ENCODE data around the gene PDZD2. TPM values are rescaled to one million over a fixed set of nuclear protein-coding genes. Genes with fewer than 3 reads are reported as not detected.
A peak's percentile ranks its signal among the peaks of the same experiment; 100 is the strongest.

PDZD2 gene
- total and polyA plus RNA-seq, 8 donors: 16.2 to 49.8 (median 20.4) TPM

DNA sequence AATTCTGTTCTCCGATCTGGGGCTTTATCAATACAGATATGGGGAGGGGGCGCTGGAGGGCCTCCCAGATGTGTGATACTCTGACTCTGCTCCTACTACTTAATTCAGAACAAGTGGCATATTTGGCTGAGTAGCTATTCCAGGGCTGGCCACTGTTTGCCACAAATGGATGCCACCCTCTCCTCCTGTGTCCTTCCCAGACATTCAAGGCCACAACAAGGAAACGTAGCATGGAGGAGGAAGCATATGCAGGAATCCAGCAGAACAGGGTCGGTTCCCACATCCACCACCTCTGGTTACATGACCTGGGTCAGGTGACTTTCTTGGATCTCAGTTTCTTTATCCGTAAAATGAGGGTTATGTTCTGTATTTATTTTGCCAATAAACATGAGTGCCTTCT lies 404.2 kb downstream of the PDZD2 start:
- DNase-seq (no peak), ATAC-seq (no peak)
- H3K27ac ChIP-seq: no peak overlapping the region
- no peaks in the 10 kb centered on the region for H3K4me1 ChIP-seq
- H3K4me3 ChIP-seq: no peak overlapping the region
- peaks cover 0 to 10% of the 10 kb centered on the region in 2 donors for H3K36me3 ChIP-seq
- intact Hi-C loops (cut with DNase I): no loop called here
- TF ChIP-seq, protein P1, sequence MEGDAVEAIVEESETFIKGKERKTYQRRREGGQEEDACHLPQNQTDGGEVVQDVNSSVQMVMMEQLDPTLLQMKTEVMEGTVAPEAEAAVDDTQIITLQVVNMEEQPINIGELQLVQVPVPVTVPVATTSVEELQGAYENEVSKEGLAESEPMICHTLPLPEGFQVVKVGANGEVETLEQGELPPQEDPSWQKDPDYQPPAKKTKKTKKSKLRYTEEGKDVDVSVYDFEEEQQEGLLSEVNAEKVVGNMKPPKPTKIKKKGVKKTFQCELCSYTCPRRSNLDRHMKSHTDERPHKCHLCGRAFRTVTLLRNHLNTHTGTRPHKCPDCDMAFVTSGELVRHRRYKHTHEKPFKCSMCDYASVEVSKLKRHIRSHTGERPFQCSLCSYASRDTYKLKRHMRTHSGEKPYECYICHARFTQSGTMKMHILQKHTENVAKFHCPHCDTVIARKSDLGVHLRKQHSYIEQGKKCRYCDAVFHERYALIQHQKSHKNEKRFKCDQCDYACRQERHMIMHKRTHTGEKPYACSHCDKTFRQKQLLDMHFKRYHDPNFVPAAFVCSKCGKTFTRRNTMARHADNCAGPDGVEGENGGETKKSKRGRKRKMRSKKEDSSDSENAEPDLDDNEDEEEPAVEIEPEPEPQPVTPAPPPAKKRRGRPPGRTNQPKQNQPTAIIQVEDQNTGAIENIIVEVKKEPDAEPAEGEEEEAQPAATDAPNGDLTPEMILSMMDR (IDR thresholded peaks at IDR 0.05): no peak
- peaks cover 0 to 3% of the 10 kb centered on the region in 2 donors for H3K9me3 ChIP-seq
- no peaks in the 10 kb centered on the region for H3K27me3 ChIP-seq

DNA sequence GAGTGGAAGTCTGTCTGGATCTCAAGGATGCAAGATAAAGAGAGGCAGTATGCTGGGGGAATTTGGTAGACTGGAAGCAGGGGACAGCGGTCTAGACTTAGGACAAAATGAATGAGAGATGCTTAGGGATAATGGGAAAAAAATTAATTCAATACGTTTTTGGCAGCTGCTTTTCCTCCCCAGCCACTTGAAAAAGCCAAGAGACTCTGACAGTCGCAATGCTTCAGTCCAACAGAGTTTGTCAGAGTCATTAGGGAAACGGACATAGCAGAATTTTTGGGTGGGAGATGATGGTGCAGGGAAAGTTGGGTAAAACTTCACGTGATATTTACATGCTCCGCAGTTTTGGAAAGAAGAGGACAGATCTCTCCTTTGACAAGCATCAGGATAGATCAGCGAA lies 405.5 kb downstream of the PDZD2 start:
- TF ChIP-seq, protein P1 (IDR thresholded peaks at IDR 0.05): no peak

DNA sequence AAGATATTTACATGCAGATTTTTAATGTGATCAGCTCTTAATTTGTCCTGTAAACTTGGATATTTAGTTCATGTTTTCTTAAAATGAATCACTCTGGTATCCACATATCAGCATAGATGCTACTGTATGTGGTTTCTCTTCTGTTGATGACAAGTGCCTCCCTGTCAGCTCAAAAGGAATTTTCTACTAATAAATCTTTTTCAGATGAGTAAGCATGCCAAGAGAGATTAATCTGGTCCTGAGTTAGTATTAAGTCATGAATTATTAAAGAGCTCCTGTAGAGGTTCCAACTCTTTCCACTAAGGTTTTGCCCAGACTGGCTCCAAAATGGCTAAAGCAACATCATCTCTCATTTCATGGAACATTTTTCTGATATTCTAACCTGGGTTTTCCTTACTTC lies 406.0 kb downstream of the PDZD2 start:
- H3K9me3 ChIP-seq: peaks cover 0 to 3% of the 10 kb centered on the region in 2 donors
- intact Hi-C loops (cut with DNase I): no loop called here
- H3K36me3 ChIP-seq: peaks cover 0 to 7% of the 10 kb centered on the region in 2 donors
- peak; percentile 41 for ATAC-seq
- H3K27me3 ChIP-seq: no peaks in the 10 kb centered on the region
- no peak overlapping the region for H3K27ac ChIP-seq
- H3K4me3 ChIP-seq: no peak overlapping the region
- no peak for DNase-seq
- TF ChIP-seq, protein P1 (IDR thresholded peaks at IDR 0.05): no peak
- no peaks in the 10 kb centered on the region for H3K4me1 ChIP-seq

More for the DNA sequence above, 405.5 kb downstream of the PDZD2 start:
- intact Hi-C loops (cut with DNase I): no loop called here
- no peaks in the 10 kb centered on the region for H3K27me3 ChIP-seq
- H3K9me3 ChIP-seq: peaks cover 0 to 3% of the 10 kb centered on the region in 2 donors
- H3K27ac ChIP-seq: no peak overlapping the region
- no peaks in the 10 kb centered on the region for H3K4me1 ChIP-seq
- H3K4me3 ChIP-seq: no peak overlapping the region
- peak in 2 of 4 donors; percentile 78 to 79 for DNase-seq
- peaks cover 0 to 10% of the 10 kb centered on the region in 2 donors for H3K36me3 ChIP-seq
- ATAC-seq: no peak

DNA sequence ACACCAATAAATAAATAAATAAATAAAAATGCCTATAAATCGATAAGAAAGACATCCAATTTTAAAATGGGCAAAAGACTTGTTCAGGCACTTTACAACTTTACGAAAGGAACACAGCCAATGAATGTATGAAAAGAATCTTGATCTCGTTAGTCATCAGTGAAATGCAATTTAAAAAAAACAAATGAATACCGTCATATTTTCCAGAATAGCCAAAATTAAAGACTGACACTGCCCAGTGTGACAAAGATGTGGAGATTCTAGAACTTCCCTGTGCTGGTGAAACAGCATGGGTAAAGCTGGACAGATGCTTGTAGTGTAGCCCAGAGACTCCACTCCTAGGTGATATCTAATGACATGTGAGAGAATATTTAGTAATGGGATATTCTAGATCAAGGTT lies 408.1 kb downstream of the PDZD2 start:
- H3K36me3 ChIP-seq: peaks cover 0 to 5% of the 10 kb centered on the region in 2 donors
- intact Hi-C loops (cut with DNase I): no loop called here
- H3K9me3 ChIP-seq: no peaks in the 10 kb centered on the region
- ATAC-seq: no peak
- H3K27me3 ChIP-seq: no peaks in the 10 kb centered on the region
- H3K4me1 ChIP-seq: no peaks in the 10 kb centered on the region
- TF ChIP-seq, protein P1 (IDR thresholded peaks at IDR 0.05): no peak
- H3K27ac ChIP-seq: no peak overlapping the region
- no peak overlapping the region for H3K4me3 ChIP-seq
- DNase-seq: no peak

DNA sequence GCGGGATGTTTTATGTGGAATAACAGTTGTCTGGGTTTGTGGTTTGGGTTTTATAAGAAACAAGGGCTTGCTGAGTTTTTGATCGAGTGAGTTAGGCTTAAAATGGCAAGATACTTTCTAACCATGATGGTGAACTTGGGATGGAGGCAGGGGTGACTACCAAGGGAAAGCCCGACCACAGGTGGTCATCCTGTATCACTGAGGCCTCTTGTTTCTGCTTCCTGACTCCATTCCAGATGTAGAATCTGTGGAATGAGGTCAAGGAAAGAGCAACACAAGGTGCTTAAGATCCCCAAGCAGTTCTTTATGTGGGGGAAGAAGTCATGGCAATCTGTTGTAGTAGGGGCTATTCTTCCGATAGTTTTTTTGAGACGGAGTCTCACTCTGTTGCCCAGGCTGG lies 412.9 kb downstream of the PDZD2 start:
- ATAC-seq (no peak), DNase-seq (no peak)
- H3K36me3 ChIP-seq: peaks cover 0 to 24% of the 10 kb centered on the region in 2 donors
- no peaks in the 10 kb centered on the region for H3K9me3 ChIP-seq
- no peak overlapping the region for H3K4me3 ChIP-seq
- H3K27me3 ChIP-seq: no peaks in the 10 kb centered on the region
- H3K4me1 ChIP-seq: no peaks in the 10 kb centered on the region
- TF ChIP-seq, protein P1 (IDR thresholded peaks at IDR 0.05): no peak
- no peak overlapping the region for H3K27ac ChIP-seq
- intact Hi-C loops (cut with DNase I): no loop called here

Measured in left lung (tissue), 10 donors.